Measurements from ENCODE around the gene ZNF276.

The ZNF276 gene

DNA sequence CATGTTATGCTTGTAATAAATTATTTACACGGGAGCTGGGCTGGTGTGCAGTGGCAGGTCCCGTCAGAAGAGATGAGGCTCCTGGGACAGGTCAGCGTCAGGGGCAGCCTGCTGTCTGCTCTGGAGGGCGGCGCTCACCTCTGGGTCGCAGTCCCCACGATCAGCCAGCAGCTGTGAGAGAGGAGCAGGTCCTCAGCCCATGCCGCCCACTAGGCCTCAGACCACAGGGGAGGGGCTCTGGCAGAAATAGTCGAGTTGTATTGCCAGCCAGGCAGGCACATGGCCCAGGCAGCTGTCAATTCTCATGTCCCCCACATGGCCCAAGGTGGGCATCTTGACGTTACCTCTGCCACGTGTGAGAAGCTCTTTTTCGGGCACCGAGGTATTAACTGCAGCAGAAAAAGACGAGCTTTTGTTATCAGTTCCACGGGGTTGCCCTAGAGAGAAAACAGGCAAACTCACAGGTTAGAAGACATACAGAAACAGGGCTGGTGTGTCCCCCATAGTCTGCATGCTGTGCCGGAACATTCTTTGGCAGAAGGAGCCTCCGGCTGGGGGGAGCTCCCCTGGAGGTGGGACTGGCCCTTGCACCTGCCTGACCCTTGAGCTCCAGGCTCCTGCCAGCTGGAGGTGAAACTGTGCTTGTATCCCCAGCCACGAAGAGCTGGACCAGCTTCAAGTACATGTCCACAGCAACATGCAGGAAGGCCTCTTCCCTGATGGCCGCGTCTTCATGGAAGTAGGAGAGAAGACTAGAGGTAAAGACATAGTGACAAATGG, 17.4 kb downstream of the ZNF276 start:
- DNase-seq = no peak
- Histone ChIP-seq H3K27me3 (ENCODE audit: insufficient read depth, low read depth, severe bottlenecking) (no peaks in the 10 kb centered on the region), H3K27ac (no peak overlapping the region), H3K9me3 (ENCODE audit: severe bottlenecking) (no peaks in the 10 kb centered on the region), H3K4me3 (ENCODE audit: low read depth, low read length) (no peak overlapping the region), H3K36me3 (peaks cover 52% of the 10 kb centered on the region)
- TF ChIP-seq, protein P1, sequence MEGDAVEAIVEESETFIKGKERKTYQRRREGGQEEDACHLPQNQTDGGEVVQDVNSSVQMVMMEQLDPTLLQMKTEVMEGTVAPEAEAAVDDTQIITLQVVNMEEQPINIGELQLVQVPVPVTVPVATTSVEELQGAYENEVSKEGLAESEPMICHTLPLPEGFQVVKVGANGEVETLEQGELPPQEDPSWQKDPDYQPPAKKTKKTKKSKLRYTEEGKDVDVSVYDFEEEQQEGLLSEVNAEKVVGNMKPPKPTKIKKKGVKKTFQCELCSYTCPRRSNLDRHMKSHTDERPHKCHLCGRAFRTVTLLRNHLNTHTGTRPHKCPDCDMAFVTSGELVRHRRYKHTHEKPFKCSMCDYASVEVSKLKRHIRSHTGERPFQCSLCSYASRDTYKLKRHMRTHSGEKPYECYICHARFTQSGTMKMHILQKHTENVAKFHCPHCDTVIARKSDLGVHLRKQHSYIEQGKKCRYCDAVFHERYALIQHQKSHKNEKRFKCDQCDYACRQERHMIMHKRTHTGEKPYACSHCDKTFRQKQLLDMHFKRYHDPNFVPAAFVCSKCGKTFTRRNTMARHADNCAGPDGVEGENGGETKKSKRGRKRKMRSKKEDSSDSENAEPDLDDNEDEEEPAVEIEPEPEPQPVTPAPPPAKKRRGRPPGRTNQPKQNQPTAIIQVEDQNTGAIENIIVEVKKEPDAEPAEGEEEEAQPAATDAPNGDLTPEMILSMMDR (IDR thresholded peaks at IDR 0.05; ENCODE audit: low read depth, low read length) = no peak

- Histone ChIP-seq H3K27ac (no peak overlapping the region), H3K36me3 (peaks cover 52% of the 10 kb centered on the region), H3K4me3 (ENCODE audit: low read depth, low read length) (no peak overlapping the region), H3K9me3 (ENCODE audit: severe bottlenecking) (no peaks in the 10 kb centered on the region), H3K27me3 (ENCODE audit: insufficient read depth, low read depth, severe bottlenecking) (no peaks in the 10 kb centered on the region)
- no peak for DNase-seq
- TF ChIP-seq, protein P1 (IDR thresholded peaks at IDR 0.05; ENCODE audit: low read depth, low read length) = no peak
Measured at GRCh38 chr16:89739383-89739782, 18.0 kb downstream of the ZNF276 start.

DNA sequence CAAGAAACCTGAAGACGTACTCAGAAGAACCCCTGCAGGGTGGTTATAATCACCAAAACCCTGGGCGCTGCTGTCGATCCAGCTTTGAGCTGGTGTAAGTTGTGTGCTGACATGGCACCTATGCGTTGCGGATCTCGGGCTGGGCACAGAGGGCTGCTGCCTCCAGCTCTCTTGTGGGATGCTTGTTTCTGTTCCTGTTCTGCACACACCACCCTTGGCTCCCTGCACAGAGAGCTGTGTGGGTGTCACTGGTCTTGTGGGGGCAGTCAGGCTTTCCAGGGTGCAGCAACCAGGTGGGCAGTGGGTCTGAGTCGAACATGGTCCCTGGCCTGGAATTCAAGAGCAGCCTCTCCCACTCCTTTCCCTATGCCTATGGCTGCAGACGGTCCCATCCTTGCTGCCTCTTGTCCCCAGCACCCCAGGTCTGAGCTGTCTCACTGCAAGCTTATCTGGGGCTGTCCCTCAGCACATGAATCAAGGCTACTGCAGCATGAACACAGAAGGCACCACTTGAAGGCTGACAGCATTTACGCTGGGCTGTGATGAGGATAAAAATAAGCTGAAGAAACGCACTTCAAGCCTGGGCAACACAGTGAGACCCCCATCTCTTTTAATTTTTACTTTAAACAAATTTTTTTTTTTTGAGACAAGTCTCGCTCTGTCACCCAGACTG, 20.1 kb downstream of the ZNF276 start:
- H3K27me3 ChIP-seq (ENCODE audit: insufficient read depth, low read depth, severe bottlenecking) = no peaks in the 10 kb centered on the region
- H3K27ac ChIP-seq = no peak overlapping the region
- H3K4me3 ChIP-seq (ENCODE audit: low read depth, low read length) = no peak overlapping the region
- no peak for DNase-seq
- H3K9me3 ChIP-seq (ENCODE audit: severe bottlenecking) = no peaks in the 10 kb centered on the region
- H3K36me3 ChIP-seq = peaks cover 55% of the 10 kb centered on the region
- TF ChIP-seq, protein P1 (IDR thresholded peaks at IDR 0.05; ENCODE audit: low read depth, low read length) = no peak

DNA sequence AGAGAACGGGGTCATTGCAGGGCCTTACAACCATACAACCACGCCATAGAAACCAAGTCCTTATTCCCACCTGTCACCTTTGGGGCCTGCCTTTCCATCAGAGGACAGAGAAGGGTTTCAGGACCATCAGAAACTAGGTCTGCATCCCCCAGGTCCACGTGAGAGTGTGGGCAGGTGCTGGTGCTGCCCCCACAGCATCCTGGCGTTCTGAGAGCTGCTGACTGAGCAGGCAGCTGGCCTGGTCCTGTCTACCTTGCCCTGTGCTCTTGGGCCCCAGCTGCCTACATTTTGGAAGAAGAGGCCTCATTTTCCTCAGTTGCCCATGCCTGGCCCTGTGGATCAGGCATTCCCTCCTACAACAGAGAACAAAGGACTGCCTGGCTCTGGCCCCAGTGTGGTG, 21.6 kb downstream of the ZNF276 start:
- TF ChIP-seq, protein P1 (IDR thresholded peaks at IDR 0.05; ENCODE audit: low read depth, low read length) = no peak
- Histone ChIP-seq H3K4me3 (ENCODE audit: low read depth, low read length) (no peak overlapping the region), H3K9me3 (ENCODE audit: severe bottlenecking) (no peaks in the 10 kb centered on the region), H3K27me3 (ENCODE audit: insufficient read depth, low read depth, severe bottlenecking) (no peaks in the 10 kb centered on the region), H3K36me3 (peaks cover 62% of the 10 kb centered on the region), H3K27ac (no peak overlapping the region)
- no peak for DNase-seq

GRCh38 chr16:89744813-89745212, 23.5 kb downstream of the ZNF276 start:
- H3K27ac ChIP-seq = no peak overlapping the region
- DNase-seq = no peak
- H3K36me3 ChIP-seq = peaks cover 59% of the 10 kb centered on the region
- TF ChIP-seq, protein P1 (IDR thresholded peaks at IDR 0.05; ENCODE audit: low read depth, low read length) = no peak
- no peak overlapping the region for H3K4me3 ChIP-seq (ENCODE audit: low read depth, low read length)
- no peaks in the 10 kb centered on the region for H3K9me3 ChIP-seq (ENCODE audit: severe bottlenecking)
- no peaks in the 10 kb centered on the region for H3K27me3 ChIP-seq (ENCODE audit: insufficient read depth, low read depth, severe bottlenecking)
